HL-60 (cell line): Measurements from ENCODE around the gene POLR2M.

Experiments
- DNase-seq, 2 experiments: peaks; one replicate each; pipeline ENCODE4 v3.0.0-alpha.2; 2010 to 2020; ENCODE audit warnings: low read depth in 1 of 2, low spot score in 1 of 2
- H3K27ac ChIP-seq: fragments of 250-450 bp; sonication (Bioruptor Pico); replicated peaks from 2 replicates; pipeline ENCODE4 v1.5.1; 2020; ENCODE audit warnings: mild to moderate bottlenecking, moderate library complexity
- H3K27me3 ChIP-seq: fragments of 250-450 bp; sonication (Bioruptor Pico); 2 replicates; pipeline ENCODE4 v1.5.1; 2021; ENCODE audit warnings: mild to moderate bottlenecking, moderate library complexity; ENCODE audit not compliant: insufficient read depth, poor library complexity, severe bottlenecking
- H3K4me3 ChIP-seq: replicated peaks from 2 replicates; pipeline ENCODE4 v1.5.1; 2011; ENCODE audit warnings: mild to moderate bottlenecking, control low read depth, low read length; ENCODE audit not compliant: insufficient read depth
- GABPA ChIP-seq: IDR thresholded peaks from 2 replicates; pipeline ENCODE4 v1.6.1; 2012; ENCODE audit warnings: low read depth
- POLR2AphosphoS5 ChIP-seq: IDR thresholded peaks from 2 replicates; pipeline ENCODE4 v1.6.1; 2012; ENCODE audit warnings: low read depth
- REST ChIP-seq: IDR thresholded peaks from 2 replicates; pipeline ENCODE4 v1.6.1; 2012; ENCODE audit warnings: low read depth; ENCODE audit not compliant: insufficient replicate concordance
- SPI1 ChIP-seq: IDR thresholded peaks from 2 replicates; pipeline ENCODE4 v1.6.1; 2012; ENCODE audit warnings: low read depth, mild to moderate bottlenecking, borderline replicate concordance
- TF ChIP-seq, protein P1 (sequence below): IDR thresholded peaks from one replicate; pipeline ENCODE4 v1.5.1; 2011; ENCODE audit warnings: low read length, control low read depth, inconsistent platforms; ENCODE audit not compliant: insufficient read depth

Gene POLR2M

GRCh38 chr15:57671636-57672035, 34.9 kb upstream of the POLR2M start:
- H3K27me3 ChIP-seq = peaks cover 9% of the 10 kb centered on the region
- no peak overlapping the region for H3K4me3 ChIP-seq
- DNase-seq = no peak
- TF ChIP-seq REST (no peak), POLR2AphosphoS5 (no peak), SPI1 (no peak), GABPA (no peak)
- TF ChIP-seq, protein P1, sequence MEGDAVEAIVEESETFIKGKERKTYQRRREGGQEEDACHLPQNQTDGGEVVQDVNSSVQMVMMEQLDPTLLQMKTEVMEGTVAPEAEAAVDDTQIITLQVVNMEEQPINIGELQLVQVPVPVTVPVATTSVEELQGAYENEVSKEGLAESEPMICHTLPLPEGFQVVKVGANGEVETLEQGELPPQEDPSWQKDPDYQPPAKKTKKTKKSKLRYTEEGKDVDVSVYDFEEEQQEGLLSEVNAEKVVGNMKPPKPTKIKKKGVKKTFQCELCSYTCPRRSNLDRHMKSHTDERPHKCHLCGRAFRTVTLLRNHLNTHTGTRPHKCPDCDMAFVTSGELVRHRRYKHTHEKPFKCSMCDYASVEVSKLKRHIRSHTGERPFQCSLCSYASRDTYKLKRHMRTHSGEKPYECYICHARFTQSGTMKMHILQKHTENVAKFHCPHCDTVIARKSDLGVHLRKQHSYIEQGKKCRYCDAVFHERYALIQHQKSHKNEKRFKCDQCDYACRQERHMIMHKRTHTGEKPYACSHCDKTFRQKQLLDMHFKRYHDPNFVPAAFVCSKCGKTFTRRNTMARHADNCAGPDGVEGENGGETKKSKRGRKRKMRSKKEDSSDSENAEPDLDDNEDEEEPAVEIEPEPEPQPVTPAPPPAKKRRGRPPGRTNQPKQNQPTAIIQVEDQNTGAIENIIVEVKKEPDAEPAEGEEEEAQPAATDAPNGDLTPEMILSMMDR = no peak
- H3K27ac ChIP-seq = no peak overlapping the region

DNA sequence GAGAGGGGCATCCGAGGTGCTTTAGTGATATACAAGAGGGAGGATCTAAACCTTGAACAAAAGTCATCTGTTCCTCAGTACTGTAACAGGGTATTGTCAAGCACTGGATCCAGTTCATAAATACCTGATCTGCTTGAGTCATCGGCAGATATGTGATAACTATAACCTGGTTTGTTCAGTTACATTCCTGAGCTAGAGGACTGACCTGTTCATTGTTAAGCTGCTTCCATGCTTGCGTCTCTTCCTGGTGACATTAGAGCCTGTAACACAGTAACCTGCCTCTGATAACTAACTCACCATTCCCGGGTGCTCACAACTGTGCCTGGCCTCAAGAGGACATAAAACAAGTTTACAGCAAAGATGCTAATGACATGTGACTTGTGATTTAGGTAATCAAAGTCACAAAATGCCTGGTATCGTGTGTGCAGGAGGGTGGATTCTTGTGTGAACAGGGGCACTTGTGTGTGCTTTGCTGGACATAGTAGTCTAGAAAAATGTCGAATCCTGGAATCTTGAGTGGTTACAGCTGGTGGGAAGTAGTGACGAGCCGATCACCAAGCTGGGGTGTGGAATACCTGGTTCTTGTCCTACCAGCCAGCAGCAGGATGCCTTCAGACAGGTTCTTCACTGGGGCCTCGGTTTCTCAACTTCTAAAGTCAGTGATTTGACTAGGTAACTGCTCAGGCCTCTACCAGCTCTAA, 30.9 kb upstream of the POLR2M start:
- no peak for DNase-seq
- Histone ChIP-seq H3K27me3 (peaks cover 7% of the 10 kb centered on the region), H3K4me3 (no peak overlapping the region), H3K27ac (no peak overlapping the region)
- TF ChIP-seq POLR2AphosphoS5 (no peak), GABPA (no peak), SPI1 (no peak), REST (no peak)
- TF ChIP-seq, protein P1 = no peak

DNA sequence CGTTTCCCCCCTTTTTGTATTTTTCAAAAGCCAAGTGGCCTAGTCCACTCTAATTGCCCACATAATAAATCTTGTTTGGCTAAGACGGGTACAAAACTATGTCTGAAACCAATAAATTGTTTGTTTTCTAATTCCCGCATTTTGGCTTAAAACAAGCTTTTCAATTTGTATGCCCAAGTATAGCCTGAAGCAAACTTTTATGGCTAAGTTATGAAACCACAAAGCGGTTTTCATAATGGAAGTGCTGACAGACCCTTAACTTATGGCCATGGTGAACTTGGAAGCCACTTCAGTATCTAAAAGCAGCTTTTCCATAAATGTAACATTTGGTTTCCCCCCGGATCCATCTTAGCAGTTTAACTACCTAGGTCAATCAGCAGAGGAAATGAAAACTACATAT, 29.9 kb upstream of the POLR2M start:
- DNase-seq = no peak
- Histone ChIP-seq H3K27me3 (peaks cover 7% of the 10 kb centered on the region), H3K27ac (no peak overlapping the region), H3K4me3 (no peak overlapping the region)
- TF ChIP-seq, protein P1 = no peak
- TF ChIP-seq REST (no peak), SPI1 (no peak), GABPA (no peak), POLR2AphosphoS5 (no peak)
